ENCODE measurements around the gene RPL9.

RPL9 gene

GRCh38 chr4:39410415-39410814 is 48.3 kb downstream of the RPL9 start:
- POLR2A ChIA-PET = no interaction called here
- TF ChIP-seq SP1 (IDR thresholded peaks at IDR 0.05) = no peak
- TF ChIP-seq HDGF (IDR thresholded peaks at IDR 0.05; ENCODE audit: borderline replicate concordance) = no peak
- TF ChIP-seq L3MBTL2 (conservative IDR thresholded peaks at IDR 0.05) = no peak
- no peak for TF ChIP-seq SUZ12 (IDR thresholded peaks at IDR 0.05)
- no peak for TF ChIP-seq ZNF384 (IDR thresholded peaks at IDR 0.05)
- no peak for TF ChIP-seq ELF4 (IDR thresholded peaks at IDR 0.05)
- no peak for DNase-seq (ENCODE audit: extremely low spot score)
- CTCF ChIA-PET = no interaction called here

- POLR2A ChIA-PET = interaction anchor here (2.4 kb wide), 1 partner anchor 51 kb away, joined by 7 read pairs; the partner anchor contains the start of genes LIAS and RPL9
Measured at GRCh38 chr4:39407584-39407885, 51.2 kb downstream of the RPL9 start.

GRCh38 chr4:39406763-39407583 is 51.7 kb downstream of the RPL9 start, which contains the start of gene KLB:
TSS of gene KLB (plus strand) at chr4:39406930. CDS start at chr4:39406950, 20 bp downstream.
- POLR2A ChIA-PET = interaction anchor here (0.6 to 2.4 kb wide), 2 partner anchors 13 to 52 kb away, joined by 3 to 7 read pairs; partner anchors contain the start of genes LIAS and RPL9
- TF ChIP-seq HDGF (IDR thresholded peaks at IDR 0.05; ENCODE audit: borderline replicate concordance) = no peak
- no peak for TF ChIP-seq FOXK2 (IDR thresholded peaks at IDR 0.05)
- TF ChIP-seq ARNT (IDR thresholded peaks at IDR 0.05) = no peak
- TF ChIP-seq ZNF384 (IDR thresholded peaks at IDR 0.05) = no peak
- no peak for TF ChIP-seq BHLHE40 (IDR thresholded peaks at IDR 0.05; ENCODE audit: borderline replicate concordance)
- TF ChIP-seq LEF1 (IDR thresholded peaks at IDR 0.05; ENCODE audit: borderline replicate concordance) = no peak
- TF ChIP-seq PKNOX1 (IDR thresholded peaks at IDR 0.05) = no peak
- no peak for TF ChIP-seq CTBP1 (IDR thresholded peaks at IDR 0.05; ENCODE audit: borderline replicate concordance)
- TF ChIP-seq NFRKB (IDR thresholded peaks at IDR 0.05) = no peak
- TF ChIP-seq L3MBTL2 (conservative IDR thresholded peaks at IDR 0.05) = no peak
- TF ChIP-seq FOXA1 (IDR thresholded peaks at IDR 0.05) = no peak
- TF ChIP-seq SUZ12 (IDR thresholded peaks at IDR 0.05) = no peak
- TF ChIP-seq FOXM1 (IDR thresholded peaks at IDR 0.05; ENCODE audit: borderline replicate concordance) = no peak
- no peak for TF ChIP-seq TARDBP (IDR thresholded peaks at IDR 0.05)
- TF ChIP-seq SP1 (IDR thresholded peaks at IDR 0.05) = no peak
- no peak for TF ChIP-seq ELF4 (IDR thresholded peaks at IDR 0.05)
- no peak for DNase-seq (ENCODE audit: extremely low spot score)
- CTCF ChIA-PET = no interaction called here

More at GRCh38 chr4:39407584-39407885, 51.2 kb downstream of the RPL9 start:
- no peak for DNase-seq (ENCODE audit: extremely low spot score)
- CTCF ChIA-PET = no interaction called here
- no peak for TF ChIP-seq CTBP1 (IDR thresholded peaks at IDR 0.05; ENCODE audit: borderline replicate concordance)
- no peak for TF ChIP-seq FOXM1 (IDR thresholded peaks at IDR 0.05; ENCODE audit: borderline replicate concordance)
- TF ChIP-seq BHLHE40 (IDR thresholded peaks at IDR 0.05; ENCODE audit: borderline replicate concordance) = no peak
- TF ChIP-seq ZNF384 (IDR thresholded peaks at IDR 0.05) = no peak
- TF ChIP-seq ARNT (IDR thresholded peaks at IDR 0.05) = no peak
- TF ChIP-seq NFRKB (IDR thresholded peaks at IDR 0.05) = no peak
- no peak for TF ChIP-seq SP1 (IDR thresholded peaks at IDR 0.05)
- TF ChIP-seq HDGF (IDR thresholded peaks at IDR 0.05; ENCODE audit: borderline replicate concordance) = no peak
